ENCODE data around the gene HPCAL1.
A peak's percentile ranks its signal among the peaks of the same experiment; 100 is the strongest.

HPCAL1 gene

GRCh38 chr2:10413991-10414451, 111.3 kb downstream of the HPCAL1 start:
- ATAC-seq (no peak), DNase-seq (no peak)
- peaks cover 67% of the 10 kb centered on the region for H3K4me1 Mint-ChIP-seq
- H3K27me3 Mint-ChIP-seq = no peaks in the 10 kb centered on the region
- no peak overlapping the region for H3K27ac Mint-ChIP-seq
- no peaks in the 10 kb centered on the region for H3K9me3 Mint-ChIP-seq
- no peak overlapping the region for H3K4me3 Mint-ChIP-seq

- no peak overlapping the region for H3K4me3 Mint-ChIP-seq
- H3K4me1 Mint-ChIP-seq = peaks cover 61% of the 10 kb centered on the region
- no peaks in the 10 kb centered on the region for H3K9me3 Mint-ChIP-seq
- H3K27me3 Mint-ChIP-seq = no peaks in the 10 kb centered on the region
- no peak for ATAC-seq
- H3K27ac Mint-ChIP-seq = no peak overlapping the region
- no peak for DNase-seq
Observed at GRCh38 chr2:10414591-10414990, 111.9 kb downstream of the HPCAL1 start.

- DNase-seq = no peak
- Mint-ChIP-seq H3K27ac (peak overlapping the region in 1 of 2 donors; percentile 21), H3K27me3 (no peaks in the 10 kb centered on the region), H3K9me3 (no peaks in the 10 kb centered on the region), H3K4me1 (peaks cover 57% of the 10 kb centered on the region), H3K4me3 (no peak overlapping the region)
- ATAC-seq = no peak
Observed at GRCh38 chr2:10415048-10415447, 112.3 kb downstream of the HPCAL1 start.

GRCh38 chr2:10415640-10416039, 112.9 kb downstream of the HPCAL1 start:
- DNase-seq (no peak), ATAC-seq (no peak)
- no peaks in the 10 kb centered on the region for H3K27me3 Mint-ChIP-seq
- no peaks in the 10 kb centered on the region for H3K9me3 Mint-ChIP-seq
- H3K4me3 Mint-ChIP-seq = no peak overlapping the region
- no peak overlapping the region for H3K27ac Mint-ChIP-seq
- H3K4me1 Mint-ChIP-seq = peaks cover 51% of the 10 kb centered on the region

- Mint-ChIP-seq H3K4me3 (no peak overlapping the region), H3K27ac (no peak overlapping the region), H3K27me3 (no peaks in the 10 kb centered on the region), H3K4me1 (peaks cover 43% of the 10 kb centered on the region), H3K9me3 (no peaks in the 10 kb centered on the region)
- no peak for ATAC-seq
- DNase-seq = no peak
Observed at GRCh38 chr2:10417551-10418335, 115.0 kb downstream of the HPCAL1 start.

GRCh38 chr2:10419553-10420257, 117.0 kb downstream of the HPCAL1 start:
- Mint-ChIP-seq H3K27me3 (no peaks in the 10 kb centered on the region), H3K27ac (no peak overlapping the region)
- ATAC-seq = no peak

GRCh38 chr2:10422251-10422650, 119.5 kb downstream of the HPCAL1 start:
- H3K27ac Mint-ChIP-seq = no peak overlapping the region
- no peaks in the 10 kb centered on the region for H3K9me3 Mint-ChIP-seq
- H3K27me3 Mint-ChIP-seq = no peaks in the 10 kb centered on the region
- peaks cover 16% of the 10 kb centered on the region for H3K4me1 Mint-ChIP-seq
- ATAC-seq = no peak
- no peak overlapping the region for H3K4me3 Mint-ChIP-seq
- DNase-seq = no peak

More at GRCh38 chr2:10419553-10420257, 117.0 kb downstream of the HPCAL1 start:
- DNase-seq = no peak
- Mint-ChIP-seq H3K4me1 (peaks cover 29% of the 10 kb centered on the region), H3K4me3 (no peak overlapping the region), H3K9me3 (no peaks in the 10 kb centered on the region)

- DNase-seq (no peak), ATAC-seq (peak; percentile 14)
- peaks cover 10% of the 10 kb centered on the region for H3K4me1 Mint-ChIP-seq
- no peak overlapping the region for H3K4me3 Mint-ChIP-seq
- no peaks in the 10 kb centered on the region for H3K27me3 Mint-ChIP-seq
- no peaks in the 10 kb centered on the region for H3K9me3 Mint-ChIP-seq
- no peak overlapping the region for H3K27ac Mint-ChIP-seq
Observed at GRCh38 chr2:10422732-10423399, 120.2 kb downstream of the HPCAL1 start.

- H3K27ac Mint-ChIP-seq = no peak overlapping the region
- H3K9me3 Mint-ChIP-seq = no peaks in the 10 kb centered on the region
- no peak for DNase-seq
- no peak for ATAC-seq
- H3K27me3 Mint-ChIP-seq = no peaks in the 10 kb centered on the region
- no peak overlapping the region for H3K4me3 Mint-ChIP-seq
- peaks cover 4% of the 10 kb centered on the region for H3K4me1 Mint-ChIP-seq
Observed at GRCh38 chr2:10423400-10423774, 120.7 kb downstream of the HPCAL1 start.

GRCh38 chr2:10424051-10424450, 121.3 kb downstream of the HPCAL1 start:
- Mint-ChIP-seq H3K27me3 (no peaks in the 10 kb centered on the region), H3K4me1 (no peaks in the 10 kb centered on the region), H3K27ac (no peak overlapping the region), H3K4me3 (no peak overlapping the region), H3K9me3 (no peaks in the 10 kb centered on the region)
- DNase-seq (no peak), ATAC-seq (no peak)

GRCh38 chr2:10424916-10425505, 122.3 kb downstream of the HPCAL1 start:
- ATAC-seq (no peak), DNase-seq (no peak)
- H3K27me3 Mint-ChIP-seq = no peaks in the 10 kb centered on the region
- no peak overlapping the region for H3K27ac Mint-ChIP-seq
- no peaks in the 10 kb centered on the region for H3K4me1 Mint-ChIP-seq
- H3K4me3 Mint-ChIP-seq = no peak overlapping the region
- H3K9me3 Mint-ChIP-seq = no peaks in the 10 kb centered on the region

- ATAC-seq (no peak), DNase-seq (no peak)
- Mint-ChIP-seq H3K27me3 (no peaks in the 10 kb centered on the region), H3K9me3 (no peaks in the 10 kb centered on the region), H3K4me3 (no peak overlapping the region), H3K27ac (peak overlapping the region in 1 of 2 donors; percentile 13), H3K4me1 (no peaks in the 10 kb centered on the region)
Observed at GRCh38 chr2:10425699-10426098, 123.0 kb downstream of the HPCAL1 start.

- DNase-seq (no peak), ATAC-seq (no peak)
- H3K27ac Mint-ChIP-seq = no peak overlapping the region
- peaks cover 3% of the 10 kb centered on the region for H3K4me1 Mint-ChIP-seq
- H3K27me3 Mint-ChIP-seq = peaks cover 5% of the 10 kb centered on the region
- H3K4me3 Mint-ChIP-seq = no peak overlapping the region
- H3K9me3 Mint-ChIP-seq = no peaks in the 10 kb centered on the region
Observed at GRCh38 chr2:10426726-10427617, 124.3 kb downstream of the HPCAL1 start.

- peaks cover 11% of the 10 kb centered on the region for H3K27me3 Mint-ChIP-seq
- peaks cover 9% of the 10 kb centered on the region for H3K4me1 Mint-ChIP-seq
- no peak for ATAC-seq
- no peak for DNase-seq
- H3K4me3 Mint-ChIP-seq = no peak overlapping the region
- H3K9me3 Mint-ChIP-seq = no peaks in the 10 kb centered on the region
- no peak overlapping the region for H3K27ac Mint-ChIP-seq
Observed at GRCh38 chr2:10427618-10427949, 124.9 kb downstream of the HPCAL1 start.

- Mint-ChIP-seq H3K4me3 (no peak overlapping the region), H3K4me1 (peaks cover 17% of the 10 kb centered on the region), H3K9me3 (no peaks in the 10 kb centered on the region), H3K27me3 (peaks cover 19% of the 10 kb centered on the region), H3K27ac (no peak overlapping the region)
- DNase-seq (no peak), ATAC-seq (no peak)
Observed at GRCh38 chr2:10428355-10428754, 125.7 kb downstream of the HPCAL1 start.
